ELF-1 (cell line): ENCODE results near the gene PGM1.

ENCODE experiments used
- DNase-seq: peaks from one replicate; pipeline ENCODE4 v3.0.0-alpha.2; 2016; ENCODE audit warnings: low read depth, low spot score

Gene PGM1

DNA sequence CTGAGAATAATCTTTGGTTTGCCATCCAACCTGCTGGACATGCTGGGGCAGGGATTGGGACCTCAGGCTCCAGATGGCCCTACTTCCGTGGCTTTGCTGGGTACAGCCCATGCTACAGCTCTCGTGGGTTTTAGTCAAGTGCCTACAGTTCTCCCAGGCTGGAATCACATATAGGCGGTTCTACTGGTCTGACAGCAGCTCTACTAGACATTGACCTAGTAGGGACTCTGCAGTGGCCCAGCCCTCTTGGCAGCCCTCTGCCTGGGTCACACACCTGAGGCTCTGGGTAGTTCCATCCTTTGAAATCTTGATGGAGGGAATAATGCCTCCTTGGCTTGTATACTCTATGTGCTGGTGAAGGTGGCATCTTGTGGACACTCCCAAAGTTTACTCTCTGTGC, 72.2 kb downstream of the PGM1 start:
- no peak for DNase-seq

DNA sequence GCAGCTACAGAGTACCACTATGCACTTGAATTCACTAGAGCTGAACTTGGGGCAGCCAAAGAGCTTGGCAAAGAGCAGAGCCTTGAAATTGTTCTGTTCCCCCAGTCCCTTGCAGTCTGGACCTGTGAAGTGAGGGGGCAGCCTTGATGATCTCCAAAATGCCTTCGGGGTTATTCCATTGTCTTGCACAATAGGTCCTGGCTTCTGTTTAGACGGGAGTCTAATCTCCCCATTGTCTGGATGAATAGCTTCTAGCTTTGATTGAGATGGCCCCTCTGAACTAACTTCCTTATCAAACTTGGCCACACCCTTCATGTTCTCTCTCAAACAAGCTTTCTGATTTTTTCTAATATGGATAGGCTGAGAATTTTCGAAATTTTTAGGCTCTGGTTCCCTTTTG, 72.6 kb downstream of the PGM1 start:
- peak; percentile 35 for DNase-seq

DNA sequence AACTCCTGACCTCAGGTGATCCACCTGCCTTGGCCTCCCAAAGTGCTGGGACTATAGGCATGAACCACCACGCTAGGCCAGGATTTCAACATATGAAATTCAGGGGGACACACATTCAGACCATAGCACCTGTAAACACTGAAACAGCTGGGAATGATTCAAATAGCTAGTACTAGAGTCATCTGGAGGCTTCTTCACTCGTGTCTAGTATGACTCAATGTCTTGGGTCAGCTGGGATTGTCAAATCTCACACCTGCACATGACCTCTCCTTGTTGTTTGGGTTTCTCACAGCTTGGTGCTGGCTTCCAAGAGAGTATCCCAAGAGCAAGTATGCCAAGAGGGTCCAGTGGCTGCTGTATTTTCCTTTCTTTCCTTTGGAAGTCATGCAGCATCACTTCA, 75.1 kb downstream of the PGM1 start:
- DNase-seq: no peak

- no peak for DNase-seq
Measured at GRCh38 chr1:63669151-63669961, 76.1 kb downstream of the PGM1 start.

GRCh38 chr1:63670164-63670563, 77.0 kb downstream of the PGM1 start:
- no peak for DNase-seq

GRCh38 chr1:63671514-63671913, 78.3 kb downstream of the PGM1 start:
- DNase-seq: no peak

DNA sequence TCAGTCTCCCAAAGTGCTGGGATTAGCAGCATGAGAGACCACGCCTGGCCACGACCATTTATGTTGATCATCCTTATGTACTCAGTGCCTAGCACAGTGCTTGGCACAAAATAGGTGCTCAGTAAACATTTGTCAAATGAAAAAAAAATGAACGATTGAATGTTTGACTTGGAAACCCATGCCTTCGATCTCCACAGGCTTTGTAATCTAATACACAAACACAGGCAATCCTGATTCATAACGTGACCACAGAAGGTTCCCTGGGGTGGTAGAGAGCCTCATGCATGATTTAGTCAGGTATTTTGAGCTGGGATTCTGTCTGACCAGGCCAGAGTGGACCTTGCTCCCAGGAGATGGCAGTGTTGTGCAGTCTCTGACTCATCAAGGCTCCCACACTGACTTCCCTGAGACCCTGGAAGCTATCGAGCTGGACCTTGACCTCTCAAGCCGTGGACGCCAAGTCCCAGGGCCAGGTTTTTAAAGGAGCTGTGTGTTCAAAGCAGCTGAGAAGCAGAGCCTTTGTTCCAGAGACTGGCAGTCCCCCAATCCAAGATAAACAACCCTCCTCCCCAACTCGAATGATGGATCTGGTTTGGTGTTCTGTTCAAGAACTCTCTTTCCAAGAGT, 81.1 kb downstream of the PGM1 start:
- DNase-seq: peak; percentile 89

DNA sequence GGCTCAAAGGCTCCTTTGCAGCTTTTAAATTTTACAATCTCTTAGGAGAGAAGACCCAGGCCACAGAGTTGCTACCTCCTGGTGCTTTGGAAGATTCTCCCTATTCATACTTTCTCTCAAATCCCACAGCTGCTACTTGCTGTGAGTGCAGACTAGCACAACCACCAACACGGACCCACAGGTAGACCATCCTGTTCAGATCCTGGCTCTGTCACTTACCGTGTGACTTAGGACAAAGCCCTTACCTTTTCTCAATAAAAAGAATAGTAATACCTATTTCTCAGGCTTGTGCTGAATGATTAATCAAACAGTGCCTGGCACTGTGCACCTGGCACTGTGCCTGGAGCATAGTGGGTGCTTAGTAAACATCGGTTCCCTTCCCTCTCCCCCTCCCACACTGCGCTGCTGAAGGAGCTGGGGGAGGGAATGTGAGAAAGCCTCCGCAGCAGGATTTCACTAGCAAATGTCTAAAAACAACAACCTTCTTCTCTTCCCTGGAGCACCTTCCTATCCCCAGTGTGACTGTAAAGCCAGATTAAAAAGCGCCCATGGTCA, 81.7 kb downstream of the PGM1 start:
- no peak for DNase-seq

DNA sequence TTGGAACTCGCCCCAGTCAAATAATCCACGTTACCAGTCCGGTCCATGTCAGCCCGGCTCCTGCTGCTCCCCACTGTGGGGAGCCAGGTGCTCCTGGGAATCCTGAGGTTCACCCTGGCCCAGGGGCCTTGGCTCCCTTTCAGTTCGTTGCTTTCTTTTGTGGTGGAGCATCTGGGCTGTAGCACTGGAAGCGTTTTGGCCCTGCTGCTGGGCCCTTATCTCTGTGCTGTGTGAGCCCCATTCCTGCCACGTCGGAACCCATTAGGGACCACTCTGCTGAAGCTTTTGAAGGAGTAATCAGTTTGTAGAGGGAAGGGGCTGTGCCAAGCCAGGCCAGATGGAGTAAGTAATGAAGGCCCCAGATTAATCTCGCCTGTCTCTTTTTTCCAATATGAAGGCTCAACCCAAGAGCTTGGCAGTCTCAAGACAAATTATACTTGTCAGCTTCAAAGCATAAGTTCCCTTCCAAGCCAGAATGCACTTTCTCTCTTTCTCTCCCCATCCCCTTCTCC, 82.3 kb downstream of the PGM1 start:
- DNase-seq: no peak

DNA sequence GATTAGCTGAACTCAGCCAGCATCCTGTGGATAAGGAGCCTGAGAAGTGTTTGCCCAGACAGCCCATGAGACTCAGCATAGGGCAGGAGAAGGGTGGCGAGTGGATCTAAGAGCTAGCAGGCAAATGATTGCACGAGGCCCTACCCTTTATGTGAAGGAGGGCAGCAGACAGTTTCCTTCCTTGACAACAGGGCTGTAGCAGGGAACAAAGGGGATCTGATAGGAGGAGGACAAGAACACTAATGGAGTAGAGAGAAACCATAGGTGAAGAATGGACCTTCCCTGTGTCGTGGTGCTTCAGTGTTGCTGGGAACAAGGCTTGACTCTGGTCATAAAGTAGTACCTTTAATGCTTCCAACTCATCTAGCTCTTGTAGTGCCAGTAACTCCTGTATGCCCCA, 84.3 kb downstream of the PGM1 start:
- no peak for DNase-seq

GRCh38 chr1:63678200-63678599, 85.0 kb downstream of the PGM1 start:
- DNase-seq: no peak

DNA sequence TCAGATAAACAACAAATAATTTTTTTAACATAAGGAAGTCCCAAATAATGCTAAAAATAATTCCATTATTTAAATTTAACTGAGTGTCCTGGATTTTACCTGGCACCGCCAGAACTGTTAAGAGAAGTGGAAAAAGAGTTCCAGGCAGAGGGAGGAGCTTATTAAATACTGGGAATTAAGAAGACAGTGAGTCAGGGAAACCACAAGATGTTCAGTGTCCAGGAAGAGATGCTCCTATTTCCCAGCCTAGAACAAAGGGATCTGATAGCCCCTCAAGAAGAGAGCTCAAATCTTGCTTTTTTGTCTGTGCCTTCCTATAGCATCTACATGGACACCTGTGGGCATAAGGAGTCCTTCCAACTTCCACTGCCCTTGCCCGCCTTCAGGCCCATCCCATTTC, 85.9 kb downstream of the PGM1 start:
- DNase-seq: no peak

GRCh38 chr1:63679589-63679988, 86.4 kb downstream of the PGM1 start:
- DNase-seq: no peak

GRCh38 chr1:63682936-63683335, 89.7 kb downstream of the PGM1 start:
- DNase-seq: no peak

DNA sequence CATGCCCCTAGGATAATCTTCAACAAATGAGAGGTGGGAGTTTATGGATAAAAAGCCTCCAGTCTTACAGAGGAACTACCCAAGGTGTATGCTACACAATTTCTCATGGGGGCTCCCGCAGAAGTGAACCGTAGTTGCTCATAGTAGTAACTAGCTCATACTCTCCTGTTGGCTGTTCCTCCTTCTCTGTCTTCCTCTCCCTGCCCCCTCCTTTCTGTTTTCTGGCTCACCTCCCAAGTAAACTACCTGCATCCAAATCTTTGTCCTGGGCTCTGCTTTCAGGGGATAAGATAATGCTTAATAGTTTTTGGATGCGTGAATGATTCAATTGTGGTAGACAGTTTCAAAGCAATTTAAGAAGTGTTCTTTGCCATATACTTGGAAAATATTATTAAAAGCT, 90.5 kb downstream of the PGM1 start:
- no peak for DNase-seq

DNA sequence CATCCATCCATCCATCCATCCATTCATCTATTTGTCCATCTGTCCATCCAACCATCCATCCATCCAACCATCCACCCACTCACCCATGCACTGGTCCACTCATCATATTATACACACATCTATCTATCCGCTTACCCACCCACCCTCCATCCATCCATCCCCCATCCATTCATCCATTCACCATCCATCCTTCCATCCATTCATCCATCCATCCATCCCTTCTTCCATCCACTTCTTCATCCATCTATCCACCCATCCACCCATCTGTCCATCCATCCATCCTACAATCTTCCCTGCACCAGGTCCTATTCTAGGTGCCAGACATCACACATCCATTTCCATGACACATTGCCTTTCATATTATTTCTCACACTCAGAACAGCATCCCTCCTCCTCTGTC, 93.5 kb downstream of the PGM1 start:
- DNase-seq: no peak

GRCh38 chr1:63688302-63688890, 95.2 kb downstream of the PGM1 start:
- DNase-seq: no peak

DNA sequence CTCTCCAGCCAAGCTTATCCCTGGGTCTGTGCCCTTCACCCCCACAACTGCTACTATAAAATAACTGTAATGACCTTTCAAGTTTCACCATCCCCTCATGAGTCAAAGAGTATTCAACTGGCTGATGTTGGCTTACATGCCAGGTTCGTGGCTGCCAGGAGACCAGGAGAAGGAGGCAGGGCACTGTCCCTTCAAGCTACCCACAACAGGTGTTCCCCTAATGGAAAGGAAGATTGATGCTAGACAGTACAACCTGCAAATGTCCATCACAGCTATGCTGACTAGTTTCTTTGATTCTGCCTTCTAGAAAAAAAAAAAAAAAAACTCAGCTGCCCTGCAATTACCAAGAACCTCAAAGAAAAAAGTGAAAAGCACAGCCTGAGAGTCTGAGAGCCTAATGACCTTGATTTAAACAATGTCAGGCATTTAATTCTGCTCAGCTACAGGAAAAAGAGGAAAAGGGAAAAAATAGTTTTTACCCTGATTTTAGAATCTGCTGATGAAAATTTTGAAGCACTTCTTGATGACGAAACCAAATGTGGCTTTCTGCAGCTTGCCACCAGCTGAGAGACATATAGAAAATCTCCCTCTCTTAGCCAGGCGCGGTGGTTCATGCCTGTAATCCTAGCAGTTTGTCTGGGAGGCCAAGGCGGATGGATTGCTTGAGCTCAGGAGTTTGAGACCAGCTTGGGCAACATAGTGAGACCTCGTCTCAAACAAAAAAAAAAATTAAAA, 97.9 kb downstream of the PGM1 start:
- no peak for DNase-seq

DNA sequence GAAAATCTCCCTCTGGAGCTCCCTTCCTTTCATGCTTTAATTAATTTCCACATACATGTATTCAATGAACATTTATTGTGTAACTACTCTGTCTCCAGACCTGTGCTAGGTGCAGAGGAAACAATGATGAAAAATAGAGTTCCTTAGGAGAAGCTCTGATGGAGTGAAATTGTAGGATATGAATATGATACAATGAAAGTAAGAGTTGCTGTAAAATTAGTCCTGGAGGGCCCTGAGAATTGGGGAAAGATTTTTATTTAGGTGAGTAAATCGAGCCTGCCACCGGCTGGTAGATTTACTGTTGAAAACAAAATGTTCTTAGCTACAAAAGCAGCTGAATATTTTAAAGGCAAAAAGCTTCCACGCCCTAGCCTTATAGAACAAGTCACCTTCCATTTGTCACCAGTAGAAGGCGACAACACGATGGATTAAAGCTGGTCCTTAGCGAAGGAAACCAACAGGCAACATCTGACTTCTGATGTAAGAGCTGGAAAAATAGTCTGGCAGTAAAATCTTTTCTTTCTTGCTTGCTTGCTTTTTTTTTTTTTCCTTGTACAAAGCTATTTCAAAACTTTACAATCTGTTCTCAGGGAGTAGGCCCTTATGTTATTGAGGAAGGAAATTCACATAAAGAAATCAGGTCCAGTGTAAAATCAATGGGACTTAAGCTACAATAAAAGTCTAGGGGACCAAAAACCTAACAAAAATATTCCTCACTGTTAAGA, 98.7 kb downstream of the PGM1 start:
- peak; percentile 63 for DNase-seq

DNA sequence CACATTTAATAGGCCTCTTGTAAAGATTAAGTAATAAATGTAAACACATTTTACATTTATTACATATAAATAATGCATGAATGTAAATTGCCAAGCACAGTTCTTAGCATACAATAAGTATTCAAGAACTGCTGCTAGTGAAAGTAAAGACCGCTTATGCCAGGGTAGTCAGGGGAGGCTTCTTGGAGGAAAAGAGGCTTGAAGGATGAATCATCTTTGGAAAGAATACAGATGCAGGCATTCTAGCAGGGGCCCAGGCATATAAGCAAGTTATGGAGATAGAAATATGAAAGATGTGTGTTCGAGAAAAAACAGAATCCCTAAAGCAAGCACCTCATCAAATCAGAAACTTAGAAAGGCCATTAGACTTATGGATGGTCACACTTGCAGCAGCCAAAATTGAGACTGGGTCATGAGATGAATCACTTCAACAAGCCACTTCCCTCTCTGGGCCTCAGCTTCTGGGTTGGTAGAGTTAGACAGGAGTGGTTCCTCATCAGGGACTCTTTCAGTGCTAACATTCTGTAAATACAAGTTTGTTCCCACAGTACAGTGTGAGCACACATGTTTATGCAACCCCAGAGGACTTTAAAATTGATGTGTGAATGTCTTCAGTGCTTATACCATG, 100.8 kb downstream of the PGM1 start:
- DNase-seq: no peak
